CD4-positive, alpha-beta T cell treated with Interleukin-4 for 4 hours (primary cell): ENCODE results near the gene ITPR1.

Experiments used
- DNase-seq: peaks from one replicate; pipeline ENCODE4 v3.0.0-alpha.2; 2020

The ITPR1 gene

DNA sequence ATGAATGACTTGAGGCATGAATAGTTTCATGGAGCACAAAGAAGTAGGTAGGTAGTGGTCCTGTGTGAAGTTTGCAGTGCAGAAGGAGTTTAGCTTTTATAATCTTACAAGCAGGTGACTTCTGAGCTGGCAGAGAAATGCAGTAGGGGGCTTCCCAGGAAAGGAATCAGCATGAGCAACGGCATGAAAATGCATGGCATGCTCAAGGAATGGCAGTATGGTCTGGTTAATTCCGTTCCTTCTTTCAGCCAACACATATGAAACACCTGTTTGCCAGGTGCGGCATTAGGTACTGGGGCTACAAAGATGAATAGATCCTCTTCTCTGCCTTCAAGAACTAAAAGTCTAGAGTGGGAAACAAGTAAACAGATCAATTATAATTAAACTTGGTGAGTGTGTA lies 348.1 kb downstream of the ITPR1 start:
- no peak for DNase-seq

DNA sequence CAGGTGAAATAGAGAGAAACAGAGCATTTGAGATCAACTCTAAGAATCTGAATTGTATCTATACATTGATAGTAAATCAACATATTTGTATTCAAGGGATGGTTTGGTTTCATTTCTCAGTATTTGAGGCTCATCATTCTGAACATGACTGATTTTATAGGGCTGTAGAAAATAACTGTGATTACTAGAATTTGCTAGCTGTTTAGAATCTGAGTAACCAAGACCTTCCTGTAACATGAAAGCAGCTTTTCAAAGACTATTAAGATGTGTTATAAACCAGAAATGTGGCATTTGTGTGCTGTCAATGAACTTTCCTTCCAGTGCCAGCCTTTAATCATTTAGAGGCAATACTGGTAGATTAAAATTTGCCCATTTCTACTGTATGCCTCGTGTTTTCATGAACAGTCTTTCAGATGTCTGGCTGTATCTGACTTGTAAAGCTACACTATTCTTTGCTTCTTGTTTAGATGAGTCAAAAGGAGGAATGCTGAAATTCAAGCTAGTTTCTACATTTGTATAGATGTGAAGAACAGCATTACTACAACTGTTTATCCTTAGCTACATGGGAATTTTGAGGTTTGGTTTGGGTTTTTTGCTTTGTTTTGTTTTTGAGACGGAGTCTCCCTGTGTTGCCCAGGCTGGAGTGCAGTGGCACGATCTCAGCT lies 348.8 kb downstream of the ITPR1 start:
- DNase-seq = peak; percentile 35

DNA sequence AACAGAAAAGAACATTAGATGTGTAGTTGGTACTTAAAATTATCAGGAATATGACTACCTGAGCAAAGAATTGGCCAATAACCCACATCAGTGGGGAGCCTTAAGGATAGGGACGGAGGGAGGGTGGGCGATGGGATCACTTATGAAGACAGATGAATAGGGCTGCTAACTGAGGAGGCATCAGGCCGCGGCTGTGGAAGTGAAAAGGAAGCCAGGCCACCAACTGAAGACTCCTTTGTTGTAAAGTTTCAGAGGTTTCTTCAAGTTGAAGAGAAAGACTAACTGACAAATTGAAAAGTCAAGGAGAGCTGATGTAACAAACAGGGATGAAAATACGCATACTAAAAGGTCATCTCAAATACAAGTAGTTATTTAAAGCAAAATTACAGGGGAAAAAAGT lies 350.5 kb downstream of the ITPR1 start:
- no peak for DNase-seq

DNA sequence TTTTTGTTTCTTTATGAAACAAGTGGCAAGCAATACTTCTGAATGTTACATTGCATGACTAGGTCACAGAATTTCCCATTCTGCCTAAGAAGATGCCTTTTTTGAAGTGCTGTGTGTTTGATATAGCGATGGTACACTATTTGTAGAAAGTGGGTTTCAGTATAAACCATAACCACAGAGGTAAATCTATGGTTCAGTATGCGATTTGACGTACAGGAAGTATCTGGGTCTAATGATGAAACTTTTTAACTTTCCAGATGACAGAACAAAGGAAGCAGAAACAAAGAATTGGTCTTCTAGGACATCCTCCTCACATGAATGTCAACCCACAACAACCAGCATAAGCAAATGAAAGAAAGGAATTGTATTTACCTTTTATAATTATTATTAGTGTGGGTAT lies 352.7 kb downstream of the ITPR1 start:
- peak; percentile 67 for DNase-seq

DNA sequence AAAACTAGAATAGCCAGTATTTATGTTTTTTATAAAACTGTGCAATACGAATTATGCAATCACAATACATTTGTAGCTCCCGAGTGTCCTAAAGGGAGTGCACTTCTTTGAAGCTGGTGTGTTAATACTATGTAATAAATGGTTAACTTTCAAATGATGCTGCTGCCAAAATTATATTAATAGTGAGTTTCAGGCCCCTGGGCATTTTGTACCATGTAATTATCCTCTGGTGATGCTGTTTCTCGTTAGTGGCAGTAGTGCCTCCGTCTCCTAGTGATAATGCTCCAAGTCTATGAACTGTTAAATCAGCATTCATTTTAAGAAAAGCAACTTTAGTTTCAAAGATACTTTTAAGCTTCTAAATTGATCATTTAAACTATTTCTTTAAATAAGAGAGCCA lies 353.4 kb downstream of the ITPR1 start:
- DNase-seq = no peak

DNA sequence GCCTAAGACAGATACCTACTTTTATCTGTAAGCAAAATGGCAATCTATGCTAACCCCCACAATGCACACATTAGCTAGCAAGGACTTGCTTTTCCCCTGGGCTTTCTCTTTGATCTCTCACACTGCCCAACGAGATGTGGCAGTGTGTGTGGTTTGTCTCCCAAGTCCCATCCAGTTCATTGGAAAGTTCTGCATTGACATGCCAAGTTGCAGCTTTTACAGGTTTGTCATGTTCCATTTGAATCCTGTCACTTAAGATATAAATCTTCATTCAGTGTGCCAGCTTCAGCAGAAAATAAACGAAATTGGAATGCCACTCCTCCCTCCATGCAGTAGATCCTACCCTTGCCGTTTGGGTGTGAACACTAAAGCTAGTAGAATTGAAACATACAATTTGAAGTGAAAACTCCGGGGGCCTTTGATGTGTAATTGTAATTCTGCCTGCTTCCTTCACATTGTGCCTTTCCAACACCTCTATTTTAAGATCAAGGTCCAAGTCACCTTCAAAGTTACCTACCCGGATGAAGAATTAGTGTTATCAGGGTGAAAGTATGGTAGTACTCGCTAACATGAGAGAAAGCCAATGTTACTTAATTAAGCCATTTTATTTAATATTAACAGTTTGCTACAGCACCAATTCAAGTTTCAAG lies 355.2 kb downstream of the ITPR1 start:
- DNase-seq = no peak

DNA sequence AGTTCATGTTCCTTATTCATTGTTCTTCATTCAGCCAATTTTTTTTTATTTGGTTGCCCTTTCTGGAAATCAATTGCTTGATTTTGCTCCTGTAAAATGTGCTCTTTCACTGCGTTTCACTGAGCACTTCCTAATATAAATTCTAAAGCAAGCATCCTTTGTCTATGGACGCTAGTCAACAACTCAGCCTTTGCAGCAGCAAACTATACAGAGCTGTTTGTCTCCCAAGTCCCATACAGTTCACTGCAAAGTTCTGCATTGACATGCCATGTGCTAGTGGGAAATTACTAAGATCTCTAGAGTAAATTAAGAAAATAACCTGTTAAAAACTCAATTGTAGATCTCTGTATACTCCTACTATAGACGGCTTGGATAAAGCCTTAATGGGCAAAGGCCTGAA lies 356.0 kb downstream of the ITPR1 start:
- DNase-seq = no peak

DNA sequence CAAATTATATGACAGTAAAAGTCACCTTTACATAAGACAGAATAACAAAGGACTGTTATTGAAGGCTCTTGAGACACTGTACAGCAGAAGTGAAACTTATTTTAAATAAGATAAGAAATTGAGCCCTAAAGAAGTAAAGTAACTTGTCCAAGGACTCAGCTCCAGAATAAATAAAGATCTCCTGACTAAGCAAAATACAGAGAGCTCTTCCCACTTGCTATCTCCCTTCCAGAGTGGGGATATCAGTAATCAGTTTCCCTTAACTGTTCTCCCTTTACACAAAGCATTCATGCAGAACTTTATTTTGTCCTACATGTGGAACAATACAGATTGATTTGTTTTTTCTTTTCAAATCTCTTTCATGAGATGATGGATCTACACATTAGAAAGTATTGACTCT lies 356.6 kb downstream of the ITPR1 start:
- no peak for DNase-seq

DNA sequence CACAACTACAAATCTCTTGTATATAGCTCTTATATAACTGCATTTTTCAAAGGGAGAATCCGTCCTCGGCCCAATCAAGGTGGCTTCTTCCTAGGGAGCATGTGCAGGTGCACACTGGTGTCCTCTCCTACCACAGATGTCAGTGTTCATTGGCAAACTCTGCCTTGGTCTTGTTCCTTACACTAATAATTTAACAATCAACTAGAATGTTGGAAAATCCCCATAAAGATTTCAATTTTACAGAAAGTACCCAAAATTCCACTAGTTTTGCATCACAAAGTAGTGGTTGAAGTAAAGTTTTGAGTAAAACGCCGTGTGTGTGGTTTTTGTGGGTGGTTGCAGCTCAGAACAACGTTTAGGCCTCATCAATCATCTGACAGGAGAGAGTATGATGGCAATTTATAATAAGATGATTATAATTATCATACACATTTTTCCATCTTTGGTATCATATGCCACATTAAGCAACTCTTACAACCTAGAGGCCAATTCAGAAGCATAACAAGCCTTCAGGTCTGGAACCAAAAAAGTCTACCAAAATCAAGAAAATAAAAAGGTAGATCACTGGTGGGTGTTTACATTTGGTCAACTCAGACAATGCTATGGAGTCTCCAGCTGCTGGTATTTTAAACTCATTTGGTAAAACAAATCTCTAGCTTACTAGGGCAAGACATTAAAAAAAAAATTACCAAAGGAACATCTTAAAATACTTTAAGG lies 357.2 kb downstream of the ITPR1 start:
- no peak for DNase-seq

DNA sequence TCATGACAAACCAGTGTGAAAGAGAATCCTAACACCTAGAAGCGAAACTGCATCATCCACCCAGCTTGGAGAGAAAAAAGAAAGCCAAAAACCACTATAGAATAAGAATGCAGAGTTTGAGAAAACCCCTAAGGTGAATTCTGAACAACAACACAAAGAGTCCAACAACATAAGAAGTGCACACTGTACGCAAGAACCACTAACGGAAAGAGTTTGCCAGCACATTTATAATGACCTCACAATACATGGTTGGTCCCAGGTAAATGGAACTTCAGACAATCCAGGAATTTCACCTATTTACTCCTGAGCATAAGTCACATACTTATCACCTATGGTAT lies 357.7 kb downstream of the ITPR1 start:
- peak; percentile 79 for DNase-seq

DNA sequence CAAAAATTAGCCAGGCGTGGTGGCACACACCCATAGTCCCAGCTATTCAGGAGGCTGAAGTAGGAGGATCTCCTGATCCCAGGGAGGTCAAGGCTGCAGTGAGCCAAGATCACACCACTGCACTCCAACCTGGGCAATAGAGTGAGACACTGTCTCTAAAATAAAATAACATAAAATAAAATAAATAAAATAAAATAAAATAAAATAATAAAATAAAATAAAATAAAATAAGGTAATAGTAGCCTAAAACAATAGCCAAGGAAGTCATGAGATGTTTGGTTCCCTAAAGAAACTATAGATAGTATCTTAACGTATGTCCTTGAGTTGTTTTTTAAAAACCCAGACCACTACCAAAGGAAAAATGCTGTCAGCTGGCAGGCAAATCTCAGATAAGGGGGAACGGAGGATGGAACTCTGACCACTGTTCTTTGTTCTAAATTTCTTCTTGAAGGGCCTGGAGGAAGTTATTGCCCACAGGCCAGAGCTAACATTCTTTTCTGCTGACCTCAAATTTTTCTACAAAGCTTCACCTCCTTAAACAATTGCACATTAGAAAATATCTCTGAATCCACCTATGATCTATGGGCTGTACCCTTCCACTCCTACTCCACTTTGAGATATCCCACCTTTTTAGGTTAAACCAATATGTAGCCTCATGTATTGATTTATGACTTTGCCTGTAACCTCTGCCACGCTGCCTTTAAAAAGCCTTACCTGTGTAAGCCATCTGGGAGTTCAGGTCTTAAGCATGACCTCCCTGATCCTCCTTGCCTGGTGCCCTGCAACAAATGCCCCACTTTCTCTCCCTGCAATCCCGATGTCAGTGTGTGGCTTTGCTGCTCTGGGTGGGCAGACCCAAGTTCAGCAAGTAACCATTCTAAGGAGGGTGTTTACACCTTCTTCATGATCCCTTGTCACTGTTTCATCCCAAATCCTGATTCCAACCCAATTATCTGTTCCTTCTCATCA lies 359.9 kb downstream of the ITPR1 start:
- DNase-seq = no peak

DNA sequence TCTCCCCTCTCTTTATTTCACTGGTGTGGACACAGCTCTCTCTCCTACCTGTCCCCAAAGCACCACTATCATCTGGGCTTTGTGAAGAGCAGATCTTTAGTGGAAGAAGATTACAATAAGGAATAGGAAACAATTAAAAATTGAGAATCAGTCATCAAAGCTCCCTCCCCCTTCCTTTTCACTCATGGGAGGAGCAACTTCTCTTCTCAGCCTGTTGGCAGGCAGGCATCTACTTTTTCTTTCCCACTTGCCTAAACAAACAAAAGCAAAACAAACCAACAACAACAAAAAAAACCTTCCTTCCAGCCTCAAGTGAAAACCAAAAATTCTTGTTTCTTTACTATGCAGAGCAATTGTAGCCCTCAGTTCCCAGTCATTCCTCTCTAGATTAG lies 360.6 kb downstream of the ITPR1 start:
- no peak for DNase-seq

DNA sequence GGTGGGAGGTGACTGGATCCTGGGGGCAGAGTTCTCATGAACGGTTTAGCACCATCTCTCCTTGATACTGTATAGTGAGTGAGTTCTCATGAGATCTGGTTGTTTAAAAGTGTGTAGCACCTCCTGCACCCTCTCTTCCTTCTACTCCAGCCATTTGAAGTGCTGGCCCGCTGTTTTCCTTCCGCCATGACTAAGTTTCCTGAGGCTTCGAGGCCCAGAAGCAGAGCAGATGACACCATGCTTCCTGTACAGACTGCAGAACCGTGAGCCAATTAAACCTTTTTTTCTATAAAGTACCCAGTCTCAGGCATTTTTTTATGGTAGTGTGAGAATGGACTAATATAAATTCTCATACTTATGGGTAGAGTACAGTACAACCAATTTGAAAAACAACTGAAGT lies 362.5 kb downstream of the ITPR1 start:
- no peak for DNase-seq

DNA sequence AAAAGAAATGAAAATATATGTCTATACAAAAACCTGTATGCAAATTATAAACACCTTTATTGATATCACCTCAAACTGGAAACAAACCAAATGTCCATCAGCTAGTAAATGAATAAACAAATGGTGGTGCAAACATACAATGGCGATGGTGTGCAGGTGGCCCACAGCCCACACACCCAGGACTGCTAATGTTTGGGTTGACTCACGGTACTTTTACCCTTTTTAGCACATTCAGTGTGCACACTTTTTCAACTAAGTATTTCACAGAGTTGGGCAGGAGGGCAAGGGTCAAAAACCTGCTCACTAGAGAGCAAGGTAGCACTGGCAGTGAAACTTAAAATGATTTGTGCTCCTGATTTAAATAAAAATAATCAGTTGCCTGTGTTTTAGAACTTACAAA lies 363.0 kb downstream of the ITPR1 start:
- DNase-seq = no peak

DNA sequence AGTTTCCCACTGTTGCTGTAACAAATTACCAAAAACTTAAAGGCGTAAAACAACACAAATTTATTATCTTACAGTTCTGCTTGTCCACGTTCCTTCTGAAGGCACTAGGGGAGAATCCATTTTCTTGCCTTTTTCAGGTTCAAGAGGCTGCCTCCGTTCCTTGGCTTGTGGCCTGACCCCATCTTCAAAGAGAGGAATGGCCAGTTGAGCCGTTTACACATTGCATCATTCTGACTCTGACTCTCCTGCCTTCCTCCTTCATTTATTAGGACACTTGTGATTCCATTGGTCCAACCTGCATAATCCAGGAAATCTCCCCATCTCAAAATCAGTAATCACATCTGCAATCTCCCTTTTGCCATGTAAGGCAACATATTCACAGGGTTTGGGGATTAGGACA lies 363.4 kb downstream of the ITPR1 start:
- DNase-seq = no peak

DNA sequence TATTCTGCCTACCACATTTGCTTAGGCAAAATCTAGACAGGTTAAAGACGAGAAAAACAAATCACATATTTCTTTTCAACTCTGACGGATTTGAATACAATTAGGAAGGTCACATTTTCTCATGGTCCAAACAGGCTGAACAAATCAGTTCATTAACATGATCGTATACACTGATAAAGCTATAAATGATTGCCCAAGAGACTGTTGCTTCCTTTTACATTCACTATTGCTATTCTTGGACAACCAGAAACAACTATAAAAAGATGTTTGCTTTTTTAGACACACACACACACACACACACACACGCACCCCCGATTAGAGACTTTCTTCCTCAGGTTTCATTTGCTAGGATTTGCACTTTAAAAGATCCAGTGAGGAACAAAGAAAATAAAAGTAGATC lies 363.8 kb downstream of the ITPR1 start:
- no peak for DNase-seq

DNA sequence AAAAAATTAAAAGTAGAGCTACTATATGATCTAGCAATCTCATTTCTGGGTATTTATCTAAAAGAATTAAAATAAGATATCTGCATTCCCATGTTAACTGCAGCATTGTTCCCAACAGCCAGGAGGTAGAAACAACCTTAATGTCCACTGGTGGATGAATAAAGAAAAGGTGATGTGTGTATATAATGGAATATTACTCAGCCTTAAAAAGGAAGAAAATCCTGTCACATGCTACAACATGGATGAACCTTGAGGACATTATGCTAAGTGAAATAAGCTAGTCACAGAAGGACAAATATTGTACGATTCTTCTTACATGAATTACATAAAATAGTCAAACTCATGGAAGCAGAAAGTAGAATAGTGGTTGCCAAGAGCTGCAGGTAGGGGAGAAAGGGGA lies 366.6 kb downstream of the ITPR1 start:
- DNase-seq = no peak

DNA sequence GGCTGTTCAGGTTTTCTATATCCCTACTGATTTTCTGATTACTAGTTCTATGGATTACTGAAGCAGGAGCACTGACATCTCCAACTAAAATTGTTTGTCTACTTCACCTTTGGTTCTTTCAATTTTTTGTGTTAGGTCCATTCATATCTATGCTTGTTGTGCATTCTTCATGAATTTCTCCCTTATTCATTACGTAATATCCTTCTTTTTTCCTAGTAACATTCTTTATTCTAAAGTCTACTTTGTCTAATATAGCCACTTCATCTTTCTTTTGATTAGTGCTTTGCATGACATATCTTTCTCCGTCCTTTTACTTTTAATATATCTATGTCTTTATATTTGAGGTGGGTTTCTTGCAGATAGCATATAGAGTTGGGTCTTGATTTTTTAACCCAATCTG lies 369.8 kb downstream of the ITPR1 start:
- no peak for DNase-seq

DNA sequence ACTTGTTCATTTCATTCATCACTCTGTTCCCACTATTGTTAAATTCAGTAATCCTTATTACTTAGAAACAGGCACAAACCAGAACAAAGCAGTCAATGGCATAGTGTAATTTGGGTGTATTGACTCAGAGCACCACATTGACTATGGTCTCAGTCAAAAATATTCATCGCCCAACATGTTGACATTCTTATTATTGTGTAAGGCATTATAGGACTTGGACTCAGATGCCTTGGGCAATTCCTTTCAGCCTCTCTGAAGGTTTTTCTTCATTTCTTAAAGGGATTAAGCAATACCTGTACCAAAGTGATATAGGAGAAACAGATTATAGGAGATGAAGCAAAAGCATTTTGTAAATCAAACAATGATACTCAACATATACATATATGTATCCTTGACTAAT lies 371.4 kb downstream of the ITPR1 start:
- DNase-seq = no peak

DNA sequence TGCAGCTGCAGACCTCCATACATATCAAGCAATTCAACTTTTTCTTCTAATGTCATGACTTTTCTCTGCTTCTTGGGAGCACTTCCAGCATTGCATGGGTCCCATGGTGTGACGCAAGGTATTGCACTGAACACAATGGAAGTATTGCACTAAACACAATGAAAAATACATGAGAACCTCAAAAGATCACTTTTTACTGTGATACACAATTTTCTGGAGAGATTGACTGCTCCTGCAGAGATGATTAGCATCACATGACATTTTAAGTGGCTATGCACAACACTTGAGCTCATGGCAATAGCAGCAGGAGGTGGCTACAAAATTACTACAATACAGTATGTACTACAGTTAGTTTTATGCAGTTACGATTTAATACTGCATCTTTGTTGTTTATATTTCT lies 372.6 kb downstream of the ITPR1 start:
- DNase-seq = no peak

DNA sequence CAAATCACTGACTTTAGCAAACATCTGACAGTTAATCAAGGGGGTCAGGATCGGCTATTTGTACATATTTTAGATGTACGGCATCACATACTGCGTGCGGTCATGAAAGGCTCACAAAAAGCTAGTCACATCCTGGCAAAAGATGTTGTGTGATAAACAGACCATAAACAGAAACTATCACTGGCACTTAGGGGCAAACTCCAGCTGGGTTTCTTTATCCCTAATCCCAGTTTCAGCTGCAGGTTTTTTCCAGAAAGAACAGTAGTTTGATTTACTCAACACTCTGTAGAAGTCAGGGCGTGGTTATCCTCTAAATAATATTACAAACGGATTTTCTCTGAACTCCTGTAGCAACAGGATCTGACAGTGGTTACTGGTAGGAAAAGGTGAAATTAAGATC lies 373.7 kb downstream of the ITPR1 start:
- DNase-seq = peak; percentile 42

DNA sequence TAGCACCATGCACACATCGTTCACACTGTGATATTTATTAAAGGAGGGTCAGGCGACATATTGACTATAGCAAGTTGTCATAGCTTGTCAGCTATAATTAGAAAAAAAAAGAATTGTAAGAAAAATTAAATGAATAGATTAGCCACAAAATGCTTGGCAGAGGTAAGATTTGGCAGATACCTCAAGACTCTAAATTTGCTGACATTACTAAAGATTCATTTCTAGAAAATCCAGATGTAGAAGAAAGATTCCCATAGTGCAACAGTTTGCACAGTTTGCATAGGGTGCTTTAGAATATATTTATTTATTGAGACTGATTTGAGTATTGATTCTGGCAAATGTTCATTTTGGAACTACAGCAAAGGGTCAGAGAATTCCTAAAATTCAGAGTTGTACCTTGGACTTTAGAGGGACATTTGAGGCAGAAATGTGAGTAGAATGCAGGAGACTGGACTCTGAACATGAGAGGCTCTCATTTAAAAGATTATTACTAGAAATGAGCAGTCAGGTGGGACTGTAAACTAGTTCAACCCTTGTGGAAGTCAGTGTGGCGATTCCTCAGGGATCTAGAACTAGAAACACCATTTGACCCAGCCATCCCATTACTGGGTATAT lies 384.1 kb downstream of the ITPR1 start:
- DNase-seq = no peak

DNA sequence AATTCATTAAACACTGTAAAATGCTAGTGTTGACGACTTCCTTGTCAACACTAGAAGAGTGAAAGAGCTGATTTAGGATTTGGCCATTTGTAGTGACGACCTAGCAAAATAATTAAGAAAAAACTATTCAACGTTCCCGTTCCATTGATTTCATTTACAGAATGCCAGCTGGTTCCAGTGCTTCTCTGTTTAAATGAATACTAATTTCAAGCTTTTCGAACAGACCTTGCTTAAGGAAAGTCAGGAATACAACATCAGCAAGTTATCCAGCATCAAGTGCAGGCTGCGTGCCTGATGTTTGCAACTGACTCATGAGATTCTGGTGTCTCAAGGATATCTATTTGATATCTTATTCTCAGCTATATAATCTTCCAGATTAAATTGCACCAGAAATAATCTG lies 387.7 kb downstream of the ITPR1 start:
- DNase-seq = no peak
